T-helper 1 cell treated with Interleukin-12 subunit alpha and Interleukin-12 subunit beta and Interleukin-4 antibody, amounts not matched to agents 30 μg/mL and 1 μg/mL, for 36 hours (primary cell): ENCODE data around the gene EFNB1.
"Not testable (repeated sequence)": the region's sequence is repeated elsewhere in the genome, so short reads cannot be mapped to it uniquely, and the experiment has no call there.

Source experiments
- H3K27ac Mint-ChIP-seq: one replicate; pipeline ENCODE4 v1.8.0; 2021; ENCODE audit warnings: mild to moderate bottlenecking, mixed read lengths
- H3K27me3 Mint-ChIP-seq: one replicate; pipeline ENCODE4 v1.8.0; 2021; ENCODE audit warnings: low read depth, mixed read lengths
- H3K36me3 Mint-ChIP-seq: one replicate; pipeline ENCODE4 v1.8.0; 2021; ENCODE audit warnings: low read depth, mixed read lengths
- H3K4me1 Mint-ChIP-seq: one replicate; pipeline ENCODE4 v1.8.0; 2021; ENCODE audit warnings: low read depth, mixed read lengths
- H3K4me3 Mint-ChIP-seq: one replicate; pipeline ENCODE4 v1.8.0; 2021; ENCODE audit warnings: mild to moderate bottlenecking, moderate library complexity, mixed read lengths
- H3K9me3 Mint-ChIP-seq: one replicate; pipeline ENCODE4 v1.8.0; 2021; ENCODE audit warnings: mixed read lengths

Gene EFNB1

DNA sequence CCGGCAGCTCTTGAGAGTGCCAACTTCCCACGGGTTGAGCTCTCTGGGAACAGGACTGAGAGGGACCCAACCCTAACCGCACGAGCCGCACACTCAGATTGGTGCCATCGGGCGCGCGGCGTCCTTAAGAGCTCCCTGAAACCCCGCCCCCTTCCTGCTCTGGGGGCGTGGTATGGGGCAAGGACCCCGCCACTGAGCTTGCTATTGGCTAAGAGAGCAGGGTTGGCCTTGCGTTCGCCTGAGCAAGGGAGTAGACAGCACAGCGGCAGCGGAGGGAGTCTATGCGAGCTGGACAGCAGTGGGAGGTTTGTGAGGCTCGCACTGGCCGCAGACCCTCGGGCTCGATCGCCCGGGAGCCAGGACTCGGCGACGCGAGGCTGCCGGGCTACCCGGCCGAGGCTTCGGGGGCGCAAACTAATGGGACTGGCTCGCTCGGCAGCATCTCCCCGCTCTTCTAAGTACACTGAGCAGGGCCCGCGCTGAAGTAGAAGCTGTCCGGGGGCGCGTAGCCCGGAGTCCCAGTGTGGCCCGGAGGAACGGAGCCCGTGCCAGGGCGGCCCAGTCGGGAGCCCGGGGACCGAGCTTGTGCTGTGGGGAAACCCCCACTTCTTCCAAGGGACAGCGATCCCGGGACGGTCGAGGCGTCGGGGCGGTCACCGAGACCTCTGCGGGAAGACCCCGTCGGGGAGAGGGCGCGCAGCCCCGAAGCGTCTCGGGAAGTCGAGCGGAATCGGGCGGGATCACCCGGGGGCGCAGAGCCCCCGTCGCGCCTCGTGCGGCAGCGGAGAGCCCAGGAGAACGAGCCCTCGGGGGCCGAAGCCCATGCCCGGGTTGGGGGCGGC lies at the start of gene EFNB1:
Gene EFNB1 (plus strand): TSS at position 282 of the 842 bp plus-strand sequence. CDS start 756 bp downstream, outside the sequence.
- Mint-ChIP-seq H3K27ac (peak within 1 kb of the TSS; percentile 75), H3K9me3 (no peaks in the 10 kb centered on the region), H3K36me3 (no peaks in the 10 kb centered on the region), H3K4me1 (peaks cover 16% of the 10 kb centered on the region), H3K27me3 (peaks cover 6% of the 10 kb centered on the region), H3K4me3 (peak within 1 kb of the TSS; percentile 91)

GRCh38 chrX:68781295-68781694 lies 47.5 kb upstream of the EFNB1 start:
- not testable (repeated sequence) for H3K9me3 Mint-ChIP-seq, H3K4me1 Mint-ChIP-seq, H3K36me3 Mint-ChIP-seq, H3K27me3 Mint-ChIP-seq, H3K27ac Mint-ChIP-seq, H3K4me3 Mint-ChIP-seq

GRCh38 chrX:68784816-68785215 lies 44.0 kb upstream of the EFNB1 start:
- no peaks in the 10 kb centered on the region for H3K4me1 Mint-ChIP-seq
- H3K27ac Mint-ChIP-seq, result no peak overlapping the region
- no peaks in the 10 kb centered on the region for H3K27me3 Mint-ChIP-seq
- H3K36me3 Mint-ChIP-seq, result no peaks in the 10 kb centered on the region
- H3K4me3 Mint-ChIP-seq, result no peak overlapping the region
- peaks cover 5% of the 10 kb centered on the region for H3K9me3 Mint-ChIP-seq

GRCh38 chrX:68786581-68786980 lies 42.2 kb upstream of the EFNB1 start:
- not testable (repeated sequence) for H3K4me3 Mint-ChIP-seq, H3K36me3 Mint-ChIP-seq, H3K27ac Mint-ChIP-seq, H3K4me1 Mint-ChIP-seq, H3K27me3 Mint-ChIP-seq, H3K9me3 Mint-ChIP-seq

DNA sequence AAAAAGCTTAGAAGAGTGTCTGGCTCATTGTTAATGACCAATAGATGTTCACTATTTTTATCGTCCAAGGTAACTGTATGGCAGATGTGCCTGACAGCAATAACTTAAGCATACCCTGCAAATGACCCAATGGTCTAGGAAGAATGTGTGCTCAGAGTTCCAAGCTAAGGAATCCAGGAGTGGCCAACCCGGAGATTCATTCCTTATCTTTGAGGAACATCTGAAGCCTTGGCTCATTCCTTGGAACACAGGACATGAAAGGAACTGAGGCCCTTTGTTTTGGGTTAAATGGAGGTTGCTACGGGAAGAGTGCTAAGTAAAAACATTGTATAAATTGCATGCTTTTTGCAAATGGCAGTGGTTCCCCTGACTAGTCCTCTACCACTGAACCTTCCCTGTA lies 38.9 kb upstream of the EFNB1 start:
- Mint-ChIP-seq H3K9me3 (no peaks in the 10 kb centered on the region), H3K27me3 (no peaks in the 10 kb centered on the region), H3K36me3 (no peaks in the 10 kb centered on the region), H3K4me3 (no peak overlapping the region), H3K27ac (no peak overlapping the region), H3K4me1 (no peaks in the 10 kb centered on the region)

DNA sequence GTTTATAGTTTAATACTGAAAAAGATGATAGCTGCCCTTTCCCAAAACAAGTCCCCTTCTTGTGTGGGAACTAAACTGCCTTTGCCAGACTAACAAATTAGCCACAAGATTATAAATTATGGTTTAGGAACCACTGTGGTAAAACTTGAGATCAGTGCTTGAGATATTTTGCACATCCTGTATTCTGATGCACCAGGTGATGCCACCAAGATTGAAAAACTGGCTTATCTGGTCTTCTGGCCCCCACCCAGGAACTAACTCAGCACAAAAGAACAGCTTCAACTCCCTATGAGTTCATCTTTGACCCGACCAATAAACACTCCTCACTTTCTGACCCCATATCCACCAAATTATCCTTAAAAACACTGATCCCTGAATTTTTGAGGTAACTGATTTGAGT lies 36.7 kb upstream of the EFNB1 start:
- H3K27ac Mint-ChIP-seq, result no peak overlapping the region
- H3K4me3 Mint-ChIP-seq, result no peak overlapping the region
- H3K27me3 Mint-ChIP-seq, result no peaks in the 10 kb centered on the region
- no peaks in the 10 kb centered on the region for H3K4me1 Mint-ChIP-seq
- H3K36me3 Mint-ChIP-seq, result no peaks in the 10 kb centered on the region
- no peaks in the 10 kb centered on the region for H3K9me3 Mint-ChIP-seq

DNA sequence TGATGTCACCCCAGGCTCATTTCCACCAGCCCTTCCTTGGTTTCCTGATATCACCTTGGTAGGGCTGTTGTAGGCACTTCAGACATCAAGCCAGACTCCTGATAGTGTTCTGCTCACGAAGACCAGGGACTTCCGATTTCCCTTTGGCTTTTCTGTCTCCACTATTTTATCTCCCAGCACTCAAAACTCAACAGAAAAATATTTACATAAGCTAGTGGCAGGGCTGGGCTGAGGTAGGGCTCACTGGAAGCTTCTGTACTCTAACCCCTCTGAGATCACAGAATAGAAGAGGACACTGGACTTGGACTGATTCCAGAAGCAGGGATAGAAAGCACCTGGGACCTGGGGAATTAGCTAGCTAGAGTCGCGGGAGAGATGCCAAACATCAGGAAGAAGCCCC lies 34.4 kb upstream of the EFNB1 start:
- Mint-ChIP-seq H3K27me3 (no peaks in the 10 kb centered on the region), H3K4me3 (no peak overlapping the region), H3K27ac (no peak overlapping the region), H3K9me3 (peaks cover 11% of the 10 kb centered on the region), H3K4me1 (no peaks in the 10 kb centered on the region), H3K36me3 (no peaks in the 10 kb centered on the region)

- no peaks in the 10 kb centered on the region for H3K27me3 Mint-ChIP-seq
- H3K36me3 Mint-ChIP-seq, result no peaks in the 10 kb centered on the region
- H3K4me1 Mint-ChIP-seq, result no peaks in the 10 kb centered on the region
- no peak overlapping the region for H3K27ac Mint-ChIP-seq
- peaks cover 20% of the 10 kb centered on the region for H3K9me3 Mint-ChIP-seq
- no peak overlapping the region for H3K4me3 Mint-ChIP-seq
These were observed 33.1 kb upstream of the EFNB1 start for GRCh38 chrX:68795741-68796140.

DNA sequence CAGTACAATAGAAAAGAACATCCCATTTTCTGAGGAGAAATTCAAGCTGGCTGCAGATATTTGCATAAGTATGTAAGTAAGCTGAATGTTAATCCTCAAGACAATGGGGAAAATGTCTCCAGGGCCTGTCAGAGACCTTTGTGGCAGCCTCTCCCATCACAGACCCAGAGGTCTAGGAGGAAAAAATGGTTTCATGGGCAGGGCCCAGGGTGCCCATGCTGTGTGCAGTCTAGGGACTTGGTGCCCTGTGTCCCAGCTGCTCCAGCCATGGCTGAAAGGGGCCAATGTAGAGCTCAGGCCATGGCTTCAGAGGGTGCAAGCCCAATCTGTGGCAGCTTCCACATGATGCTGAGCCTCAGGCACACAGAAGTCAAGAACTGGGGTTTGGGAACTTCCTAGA lies 30.4 kb upstream of the EFNB1 start:
- not testable (repeated sequence) for H3K36me3 Mint-ChIP-seq, H3K27ac Mint-ChIP-seq

GRCh38 chrX:68801737-68802290 lies 27.0 kb upstream of the EFNB1 start:
- Mint-ChIP-seq H3K4me3 (no peak overlapping the region), H3K36me3 (no peaks in the 10 kb centered on the region), H3K9me3 (peaks cover 20% of the 10 kb centered on the region), H3K27me3 (peaks cover 5% of the 10 kb centered on the region), H3K4me1 (no peaks in the 10 kb centered on the region), H3K27ac (no peak overlapping the region)

More for the DNA sequence above, 30.4 kb upstream of the EFNB1 start:
- H3K9me3 Mint-ChIP-seq, result peaks cover 20% of the 10 kb centered on the region
- H3K4me1 Mint-ChIP-seq, H3K27me3 Mint-ChIP-seq, H3K4me3 Mint-ChIP-seq: not testable (repeated sequence)

DNA sequence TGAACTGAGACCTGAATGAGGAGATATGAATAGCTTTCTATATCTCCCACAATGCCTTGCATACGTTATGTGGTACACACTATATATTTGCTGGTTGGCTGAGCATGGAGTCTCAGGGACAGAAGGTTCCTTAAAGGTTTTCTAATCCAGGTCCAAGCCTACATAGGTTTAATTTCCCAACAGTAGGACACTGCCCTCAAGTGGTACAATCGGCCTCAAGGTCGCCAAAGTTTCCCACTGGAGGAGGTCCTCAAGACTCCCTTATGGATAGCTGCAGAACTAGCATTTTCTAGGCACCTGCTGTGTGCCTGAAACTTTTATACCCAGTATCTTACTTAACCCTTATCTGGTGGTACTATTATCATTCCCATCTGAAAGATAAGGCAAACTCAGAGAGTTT lies 21.0 kb upstream of the EFNB1 start:
- peaks cover 11% of the 10 kb centered on the region for H3K27me3 Mint-ChIP-seq
- H3K4me3 Mint-ChIP-seq, result no peak overlapping the region
- no peaks in the 10 kb centered on the region for H3K9me3 Mint-ChIP-seq
- H3K27ac Mint-ChIP-seq, result no peak overlapping the region
- H3K4me1 Mint-ChIP-seq, result no peaks in the 10 kb centered on the region
- H3K36me3 Mint-ChIP-seq, result no peaks in the 10 kb centered on the region

GRCh38 chrX:68808686-68809357 lies 20.0 kb upstream of the EFNB1 start:
- Mint-ChIP-seq H3K9me3 (no peaks in the 10 kb centered on the region), H3K27me3 (peaks cover 7% of the 10 kb centered on the region), H3K4me3 (no peak overlapping the region), H3K36me3 (no peaks in the 10 kb centered on the region), H3K27ac (no peak overlapping the region), H3K4me1 (no peaks in the 10 kb centered on the region)

- Mint-ChIP-seq H3K4me3 (no peak overlapping the region), H3K4me1 (no peaks in the 10 kb centered on the region), H3K27ac (no peak overlapping the region), H3K36me3 (no peaks in the 10 kb centered on the region), H3K27me3 (no peaks in the 10 kb centered on the region), H3K9me3 (no peaks in the 10 kb centered on the region)
These were observed 8.2 kb upstream of the EFNB1 start for GRCh38 chrX:68820476-68821110.

GRCh38 chrX:68821616-68822015 lies 7.2 kb upstream of the EFNB1 start:
- Mint-ChIP-seq H3K27me3 (no peaks in the 10 kb centered on the region), H3K27ac (no peak overlapping the region), H3K9me3 (no peaks in the 10 kb centered on the region), H3K4me3 (no peak overlapping the region), H3K4me1 (no peaks in the 10 kb centered on the region), H3K36me3 (no peaks in the 10 kb centered on the region)
